Measurements from ENCODE around the gene RNF213. TPM values are rescaled to one million over a fixed set of nuclear protein-coding genes. Genes with fewer than 3 reads are reported as not detected.
"Not testable (repeated sequence)": the region's sequence is repeated elsewhere in the genome, so short reads cannot be mapped to it uniquely, and the experiment has no call there.

The RNF213 gene
- total RNA-seq, 1 experiment from 2014 or later: 179 TPM

DNA sequence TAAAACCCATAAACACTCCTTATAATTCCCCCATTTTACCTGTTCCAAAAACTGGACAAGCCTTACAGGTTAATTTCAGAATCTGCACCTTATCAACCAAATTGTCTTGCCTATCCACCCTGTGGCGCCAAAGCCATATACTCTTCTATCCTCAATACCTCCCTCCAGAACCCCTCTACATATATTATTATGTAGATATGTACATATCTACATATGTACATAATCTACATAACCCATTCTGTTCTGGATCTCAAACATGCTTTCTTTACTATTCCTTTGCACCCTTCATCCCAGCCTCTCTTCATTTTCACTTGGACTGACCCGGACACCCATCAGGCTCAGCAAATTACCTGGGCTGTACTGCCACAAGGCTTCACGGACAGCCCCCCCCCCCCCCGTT is 142.3 kb downstream of the RNF213 start:
- no peak for TF ChIP-seq EZH2 (IDR thresholded peaks at IDR 0.05; ENCODE audit: low read depth)
- TF ChIP-seq, protein P1, sequence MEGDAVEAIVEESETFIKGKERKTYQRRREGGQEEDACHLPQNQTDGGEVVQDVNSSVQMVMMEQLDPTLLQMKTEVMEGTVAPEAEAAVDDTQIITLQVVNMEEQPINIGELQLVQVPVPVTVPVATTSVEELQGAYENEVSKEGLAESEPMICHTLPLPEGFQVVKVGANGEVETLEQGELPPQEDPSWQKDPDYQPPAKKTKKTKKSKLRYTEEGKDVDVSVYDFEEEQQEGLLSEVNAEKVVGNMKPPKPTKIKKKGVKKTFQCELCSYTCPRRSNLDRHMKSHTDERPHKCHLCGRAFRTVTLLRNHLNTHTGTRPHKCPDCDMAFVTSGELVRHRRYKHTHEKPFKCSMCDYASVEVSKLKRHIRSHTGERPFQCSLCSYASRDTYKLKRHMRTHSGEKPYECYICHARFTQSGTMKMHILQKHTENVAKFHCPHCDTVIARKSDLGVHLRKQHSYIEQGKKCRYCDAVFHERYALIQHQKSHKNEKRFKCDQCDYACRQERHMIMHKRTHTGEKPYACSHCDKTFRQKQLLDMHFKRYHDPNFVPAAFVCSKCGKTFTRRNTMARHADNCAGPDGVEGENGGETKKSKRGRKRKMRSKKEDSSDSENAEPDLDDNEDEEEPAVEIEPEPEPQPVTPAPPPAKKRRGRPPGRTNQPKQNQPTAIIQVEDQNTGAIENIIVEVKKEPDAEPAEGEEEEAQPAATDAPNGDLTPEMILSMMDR (conservative IDR thresholded peaks at IDR 0.05): no peak
- ChIA-PET CTCF (no interaction called here), POLR2A (ENCODE audit: unreplicated experiment) (no interaction called here)
- intact Hi-C loops (cut with micrococcal nuclease; ENCODE audit: unreplicated experiment): no loop called here
- Histone ChIP-seq H3K79me2 (ENCODE audit: low read depth) (no peaks in the 10 kb centered on the region), H3K4me1 (replicated peaks; ENCODE audit: insufficient read depth) (no peaks in the 10 kb centered on the region), H3K36me3 (ENCODE audit: low read depth) (no peaks in the 10 kb centered on the region), H3K27ac (no peak overlapping the region), H3K27me3 (ENCODE audit: insufficient read depth, low read depth) (no peaks in the 10 kb centered on the region), H3K4me2 (no peak overlapping the region), H3K4me3 (no peak overlapping the region), H3K9me2 (ENCODE audit: insufficient read depth) (no peaks in the 10 kb centered on the region), H2AFZ (no peak overlapping the region), H3K9me3 (ENCODE audit: insufficient read depth, low read depth) (no peaks in the 10 kb centered on the region), H3F3A (ENCODE audit: insufficient read depth, low read depth) (no peaks in the 10 kb centered on the region), H4K20me1 (ENCODE audit: insufficient read depth) (no peaks in the 10 kb centered on the region)
- DNase-seq: no peak
- no TSS peak for BruUV-seq (replicated peaks)

GRCh38 chr17:80406146-80406545 is 145.5 kb downstream of the RNF213 start:
- H4K20me1 ChIP-seq (ENCODE audit: insufficient read depth): no peaks in the 10 kb centered on the region
- no peak overlapping the region for H3K4me2 ChIP-seq
- no peaks in the 10 kb centered on the region for H3K79me2 ChIP-seq (ENCODE audit: low read depth)
- no peak overlapping the region for H3K27ac ChIP-seq
- H2AFZ ChIP-seq: no peak overlapping the region
- ChIA-PET CTCF (no interaction called here), POLR2A (ENCODE audit: unreplicated experiment) (no interaction called here)
- H3F3A ChIP-seq (ENCODE audit: insufficient read depth, low read depth): no peaks in the 10 kb centered on the region
- no peak for DNase-seq
- H3K27me3 ChIP-seq (ENCODE audit: insufficient read depth, low read depth): no peaks in the 10 kb centered on the region
- TF ChIP-seq, protein P1 (conservative IDR thresholded peaks at IDR 0.05): no peak
- no peak for TF ChIP-seq EZH2 (IDR thresholded peaks at IDR 0.05; ENCODE audit: low read depth)
- no peaks in the 10 kb centered on the region for H3K9me3 ChIP-seq (ENCODE audit: insufficient read depth, low read depth)
- no peaks in the 10 kb centered on the region for H3K9me2 ChIP-seq (ENCODE audit: insufficient read depth)
- BruUV-seq (replicated peaks): no TSS peak
- H3K4me3 ChIP-seq: no peak overlapping the region
- intact Hi-C loops (cut with micrococcal nuclease; ENCODE audit: unreplicated experiment): no loop called here
- no peaks in the 10 kb centered on the region for H3K4me1 ChIP-seq (replicated peaks; ENCODE audit: insufficient read depth)
- H3K36me3 ChIP-seq (ENCODE audit: low read depth): no peaks in the 10 kb centered on the region

DNA sequence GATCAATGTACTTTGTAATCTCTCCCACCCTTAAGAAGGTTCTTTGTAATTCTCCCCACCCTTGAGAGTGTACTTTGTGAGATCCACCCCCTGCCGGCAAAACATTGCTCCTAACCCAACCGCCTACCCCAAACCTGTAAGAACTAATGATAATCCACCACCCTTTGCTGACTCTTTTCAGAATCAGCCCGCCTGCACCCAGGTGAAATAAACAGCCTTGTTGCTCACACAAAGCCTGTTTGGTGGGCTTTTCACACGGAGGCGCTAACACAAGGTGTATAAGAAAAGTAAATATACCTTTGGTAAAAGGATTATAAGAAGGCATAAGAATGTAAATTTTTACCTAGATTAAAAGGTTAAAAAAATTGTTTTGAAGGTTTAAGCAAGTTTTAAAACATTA is 147.3 kb downstream of the RNF213 start:
- BruUV-seq (replicated peaks); H3F3A ChIP-seq (ENCODE audit: insufficient read depth, low read depth); H3K36me3 ChIP-seq (ENCODE audit: low read depth); H3K79me2 ChIP-seq (ENCODE audit: low read depth); H3K4me2 ChIP-seq; DNase-seq; H3K9me2 ChIP-seq (ENCODE audit: insufficient read depth); H3K27ac ChIP-seq; intact Hi-C loops (cut with micrococcal nuclease; ENCODE audit: unreplicated experiment); H2AFZ ChIP-seq; H3K27me3 ChIP-seq (ENCODE audit: insufficient read depth, low read depth); H3K9me3 ChIP-seq (ENCODE audit: insufficient read depth, low read depth); H3K4me1 ChIP-seq (replicated peaks; ENCODE audit: insufficient read depth); H3K4me3 ChIP-seq; H4K20me1 ChIP-seq (ENCODE audit: insufficient read depth); POLR2A ChIA-PET (ENCODE audit: unreplicated experiment): not testable (repeated sequence)
- CTCF ChIA-PET: interaction anchor here (0.6 kb wide), 1 partner anchor 167 kb away, joined by 4 read pairs; no protein-coding TSS in a partner anchor

DNA sequence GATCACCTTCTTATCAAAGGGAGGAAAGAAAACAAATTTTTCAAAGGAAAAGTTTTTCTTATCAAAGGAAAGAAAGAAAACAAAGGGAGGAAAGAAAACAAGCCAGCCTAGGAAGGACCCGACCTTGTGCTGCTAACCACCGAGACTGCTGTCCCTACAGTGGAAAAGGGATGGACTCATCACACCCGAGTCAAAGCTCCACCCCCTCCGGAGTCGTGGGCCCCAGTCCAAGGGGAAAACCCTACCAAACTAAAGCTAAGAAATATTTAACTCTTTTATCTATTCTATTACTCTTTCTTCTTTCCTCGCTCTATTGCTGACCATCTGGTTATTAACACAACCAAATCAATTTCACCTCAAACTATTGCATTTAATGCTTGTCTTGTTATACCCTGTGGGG is 148.2 kb downstream of the RNF213 start:
- H3K4me1 ChIP-seq (replicated peaks; ENCODE audit: insufficient read depth): 0 out of 2 replicates have a peak, but pooled peaks cover 3% of the 10 kb centered on the region
- H4K20me1 ChIP-seq (ENCODE audit: insufficient read depth): no peaks in the 10 kb centered on the region
- no peaks in the 10 kb centered on the region for H3F3A ChIP-seq (ENCODE audit: insufficient read depth, low read depth)
- no peak for TF ChIP-seq EZH2 (IDR thresholded peaks at IDR 0.05; ENCODE audit: low read depth)
- TF ChIP-seq, protein P1 (conservative IDR thresholded peaks at IDR 0.05): no peak
- DNase-seq: no peak
- H3K4me3 ChIP-seq: no peak overlapping the region
- H3K27ac ChIP-seq: no peak overlapping the region
- no peak overlapping the region for H2AFZ ChIP-seq
- no peaks in the 10 kb centered on the region for H3K36me3 ChIP-seq (ENCODE audit: low read depth)
- H3K27me3 ChIP-seq (ENCODE audit: insufficient read depth, low read depth): no peaks in the 10 kb centered on the region
- H3K9me3 ChIP-seq (ENCODE audit: insufficient read depth, low read depth): no peaks in the 10 kb centered on the region
- H3K9me2 ChIP-seq (ENCODE audit: insufficient read depth): no peaks in the 10 kb centered on the region
- no peak overlapping the region for H3K4me2 ChIP-seq
- H3K79me2 ChIP-seq (ENCODE audit: low read depth): no peaks in the 10 kb centered on the region
- ChIA-PET CTCF (interaction anchor here (0.7 kb wide), 1 partner anchor 68 kb away, joined by 3 read pairs; no protein-coding TSS in a partner anchor), POLR2A (ENCODE audit: unreplicated experiment) (no interaction called here)
- no TSS peak for BruUV-seq (replicated peaks)
- intact Hi-C loops (cut with micrococcal nuclease; ENCODE audit: unreplicated experiment): no loop called here

Measured in PC-9 (cell line).